Neuronal stem cell (in vitro differentiated cells): ENCODE measurements around the gene VTN.

Experiments used
- DNase-seq: peaks from one replicate; pipeline ENCODE4 v3.0.0-alpha.2; 2013; ENCODE audit warnings: low spot score
- H2AFZ ChIP-seq: one replicate; pipeline ENCODE4 v1.6.1; 2013; ENCODE audit warnings: mild to moderate bottlenecking, low read length, inconsistent platforms
- H2AK5ac ChIP-seq: 2 replicates; pipeline ENCODE4 v1.6.1; 2013; ENCODE audit warnings: low read depth, mild to moderate bottlenecking, inconsistent platforms, low read length, moderate library complexity, mixed read lengths
- H2BK120ac ChIP-seq: 2 replicates; pipeline ENCODE4 v1.6.1; 2013; ENCODE audit warnings: low read depth, mild to moderate bottlenecking, inconsistent platforms, low read length, moderate library complexity, mixed read lengths
- H2BK12ac ChIP-seq: one replicate; pipeline ENCODE4 v1.6.1; 2013; ENCODE audit warnings: low read length, inconsistent platforms
- H2BK15ac ChIP-seq: 2 replicates; pipeline ENCODE4 v1.6.1; 2013; ENCODE audit warnings: mild to moderate bottlenecking, low read length, inconsistent platforms, mixed read lengths
- H2BK5ac ChIP-seq: one replicate; pipeline ENCODE4 v1.6.1; 2013; ENCODE audit warnings: inconsistent platforms, mild to moderate bottlenecking, low read length, moderate library complexity
- H3K14ac ChIP-seq: one replicate; pipeline ENCODE4 v1.6.1; 2013; ENCODE audit warnings: low read length, inconsistent platforms
- H3K18ac ChIP-seq: 2 replicates; pipeline ENCODE4 v1.6.1; 2013; ENCODE audit warnings: low read length, inconsistent platforms
- H3K23ac ChIP-seq: 2 replicates; pipeline ENCODE4 v1.6.1; 2013; ENCODE audit warnings: low read depth, mild to moderate bottlenecking, mixed read lengths, low read length, inconsistent platforms; ENCODE audit not compliant: poor library complexity
- H3K27ac ChIP-seq: replicated peaks from 3 replicates; pipeline ENCODE4 v1.5.1; 2013; ENCODE audit warnings: low read length, inconsistent platforms
- H3K27me3 ChIP-seq, 3 experiments: 2 replicates each; pipeline ENCODE4 v1.6.1; 2013; ENCODE audit warnings: low read length in 3 of 3, mild to moderate bottlenecking in 2 of 3, inconsistent platforms in 1 of 3, low read depth in 1 of 3, mixed read lengths in 1 of 3, moderate library complexity in 1 of 3; ENCODE audit not compliant: control insufficient read depth in 3 of 3, insufficient read depth in 3 of 3
- H3K36me3 ChIP-seq, 2 donors: replicated peaks in 1 of 2; 2 replicates each; pipeline ENCODE4 v1.6.1; 2013; ENCODE audit warnings: low read length in 2 of 2; ENCODE audit not compliant: control insufficient read depth in 2 of 2, insufficient read depth in 2 of 2
- H3K4ac ChIP-seq: 2 replicates; pipeline ENCODE4 v1.6.1; 2013; ENCODE audit warnings: inconsistent platforms, mild to moderate bottlenecking, low read length, moderate library complexity
- H3K4me1 ChIP-seq, 2 donors: 1 replicate in 1 of 2; 2 replicates in 1 of 2; pipeline ENCODE4 v1.6.1; 2013; ENCODE audit warnings: low read length in 2 of 2, low read depth in 1 of 2; ENCODE audit not compliant: control insufficient read depth in 2 of 2, insufficient read depth in 1 of 2
- H3K4me2 ChIP-seq: one replicate; pipeline ENCODE4 v1.6.1; 2013; ENCODE audit warnings: mild to moderate bottlenecking, low read length, inconsistent platforms; ENCODE audit not compliant: insufficient read depth, poor library complexity, severe bottlenecking
- H3K4me3 ChIP-seq, 2 donors: 2 replicates each; pipeline ENCODE4 v1.5.1; 2013; ENCODE audit warnings: low read length in 2 of 2, mild to moderate bottlenecking in 2 of 2, inconsistent platforms in 1 of 2, moderate library complexity in 1 of 2
- H3K79me1 ChIP-seq: one replicate; pipeline ENCODE4 v1.6.1; 2013; ENCODE audit warnings: low read depth, mild to moderate bottlenecking, inconsistent platforms, low read length, moderate library complexity
- H3K9ac ChIP-seq: one replicate; pipeline ENCODE4 v1.6.1; 2013; ENCODE audit warnings: mild to moderate bottlenecking, low read depth, low read length, inconsistent platforms; ENCODE audit not compliant: poor library complexity
- H3K9me3 ChIP-seq, 2 donors: replicated peaks in 1 of 2; 2 replicates each; pipeline versions ENCODE3 to v1.6.1; 2013; ENCODE audit warnings: low read length in 2 of 2, mild to moderate bottlenecking in 2 of 2, inconsistent platforms in 1 of 2, low read depth in 1 of 2, mixed read lengths in 1 of 2, moderate library complexity in 1 of 2; ENCODE audit not compliant: control insufficient read depth in 2 of 2, insufficient read depth in 1 of 2
- H4K8ac ChIP-seq: one replicate; pipeline ENCODE4 v1.6.1; 2013; ENCODE audit warnings: low read depth, mild to moderate bottlenecking, inconsistent platforms, low read length, moderate library complexity
- H4K91ac ChIP-seq: one replicate; pipeline ENCODE4 v1.6.1; 2013; ENCODE audit warnings: low read length, low read depth, mild to moderate bottlenecking, inconsistent platforms; ENCODE audit not compliant: poor library complexity
- WGBS, 2 donors: extraction: QIAGEN DNeasy Blood & Tissue Kit; methylation state at CpG; one replicate each; pipeline ENCODE4 v1.1.7; 2013; ENCODE audit warnings: missing lambda C conversion rate in 2 of 2, mixed read lengths in 1 of 2; ENCODE audit not compliant: insufficient read length in 2 of 2, insufficient replicate concordance in 1 of 2; ENCODE audit errors: extremely low coverage in 2 of 2; 5-methylcytosine and 5-hydroxymethylcytosine counted together

The VTN gene

DNA sequence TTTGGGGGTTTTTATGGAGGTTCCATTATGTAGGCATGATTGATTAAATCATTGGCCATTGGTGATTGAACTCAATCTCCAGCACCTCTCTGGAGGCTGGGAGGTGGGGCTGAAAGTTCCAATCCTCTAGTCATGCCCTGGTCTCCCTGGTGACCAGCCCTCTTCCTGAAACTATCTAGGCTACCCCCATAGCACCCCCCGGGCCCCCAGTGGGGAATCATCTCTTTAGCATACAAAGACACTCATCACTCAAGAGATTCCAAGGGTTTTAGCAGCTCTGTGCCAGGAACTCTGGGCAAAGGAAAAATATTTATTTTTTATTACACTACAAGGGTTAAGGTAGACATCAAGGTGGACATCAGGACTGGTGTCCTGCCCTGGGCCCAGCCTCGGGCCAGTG, 25.3 kb upstream of the VTN start:
- H2BK15ac ChIP-seq = no peak overlapping the region
- no peak overlapping the region for H3K23ac ChIP-seq
- no peak overlapping the region for H3K9ac ChIP-seq
- no peak overlapping the region for H2AK5ac ChIP-seq
- no peak overlapping the region for H3K18ac ChIP-seq
- no peak overlapping the region for H2BK12ac ChIP-seq
- no peak overlapping the region for H2BK5ac ChIP-seq
- H3K4me3 ChIP-seq = no peak overlapping the region
- H2AFZ ChIP-seq = no peak overlapping the region
- no peak overlapping the region for H3K4ac ChIP-seq
- H3K27ac ChIP-seq = no peak overlapping the region
- H4K91ac ChIP-seq = no peak overlapping the region
- H2BK120ac ChIP-seq = no peak overlapping the region
- H3K9me3 ChIP-seq = no peaks in the 10 kb centered on the region
- no CpG with 5 or more reads among the region's 2 CpGs for whole genome bisulfite sequencing, 2 donors
- H3K79me1 ChIP-seq = no peaks in the 10 kb centered on the region
- no peak overlapping the region for H3K4me2 ChIP-seq
- no peaks in the 10 kb centered on the region for H3K27me3 ChIP-seq
- no peak overlapping the region for H3K14ac ChIP-seq
- peaks cover 10 to 88% of the 10 kb centered on the region in 2 donors for H3K36me3 ChIP-seq
- H3K4me1 ChIP-seq = peaks cover 1 to 7% of the 10 kb centered on the region in 2 donors
- DNase-seq = no peak
- no peak overlapping the region for H4K8ac ChIP-seq

DNA sequence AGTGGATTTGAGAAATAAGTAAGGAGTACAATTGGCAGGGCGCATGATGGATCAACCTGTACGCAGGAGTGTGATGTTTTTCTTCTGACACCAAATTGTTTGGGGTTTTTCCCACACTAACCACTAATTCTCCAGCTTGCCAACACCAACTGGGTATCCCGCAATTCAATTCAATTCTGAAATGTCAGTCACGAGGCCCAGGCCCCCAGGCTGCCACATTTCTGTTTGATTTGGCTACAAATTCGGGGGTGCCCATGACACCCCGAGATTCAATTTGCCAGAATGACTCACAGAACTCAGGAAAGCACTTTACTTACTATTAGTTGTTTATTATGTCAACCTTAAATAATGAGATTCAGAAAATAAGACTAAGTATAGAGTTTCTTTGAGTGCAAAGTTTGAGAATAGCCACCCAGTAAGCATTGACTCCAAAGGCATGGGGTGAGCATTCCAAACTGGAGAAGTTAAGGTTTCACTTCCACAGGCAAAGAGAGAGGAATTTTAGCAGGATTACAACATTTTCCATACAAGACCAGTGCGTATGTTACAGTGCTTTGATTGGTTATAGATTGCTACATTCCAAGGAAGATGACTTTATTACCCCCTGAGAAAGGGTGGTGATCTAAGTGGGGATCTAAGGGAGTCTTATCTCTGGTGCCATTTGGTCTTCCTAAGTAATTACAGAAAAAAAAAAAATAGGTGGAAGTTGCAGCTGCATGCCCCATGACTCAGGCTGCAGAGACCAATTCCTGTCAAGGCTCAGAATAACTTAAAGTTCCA, 24.4 kb upstream of the VTN start:
- H3K36me3 ChIP-seq = peaks cover 13 to 89% of the 10 kb centered on the region in 2 donors
- H3K9me3 ChIP-seq = no peaks in the 10 kb centered on the region
- no peak overlapping the region for H2BK5ac ChIP-seq
- peaks cover 1 to 7% of the 10 kb centered on the region in 2 donors for H3K4me1 ChIP-seq
- H2BK15ac ChIP-seq = no peak overlapping the region
- H3K14ac ChIP-seq = no peak overlapping the region
- H3K4ac ChIP-seq = no peak overlapping the region
- no peak overlapping the region for H4K91ac ChIP-seq
- no peak overlapping the region for H3K18ac ChIP-seq
- H3K79me1 ChIP-seq = no peaks in the 10 kb centered on the region
- H2BK12ac ChIP-seq = no peak overlapping the region
- no peak overlapping the region for H2BK120ac ChIP-seq
- H4K8ac ChIP-seq = no peak overlapping the region
- no CpG with 5 or more reads among the region's 7 CpGs for WGBS, 2 donors
- H3K23ac ChIP-seq = no peak overlapping the region
- no peak overlapping the region for H3K9ac ChIP-seq
- no peak overlapping the region for H2AFZ ChIP-seq
- H3K4me2 ChIP-seq = no peak overlapping the region
- DNase-seq = no peak
- H2AK5ac ChIP-seq = no peak overlapping the region
- H3K27me3 ChIP-seq = no peaks in the 10 kb centered on the region
- H3K27ac ChIP-seq = no peak overlapping the region
- H3K4me3 ChIP-seq = no peak overlapping the region

DNA sequence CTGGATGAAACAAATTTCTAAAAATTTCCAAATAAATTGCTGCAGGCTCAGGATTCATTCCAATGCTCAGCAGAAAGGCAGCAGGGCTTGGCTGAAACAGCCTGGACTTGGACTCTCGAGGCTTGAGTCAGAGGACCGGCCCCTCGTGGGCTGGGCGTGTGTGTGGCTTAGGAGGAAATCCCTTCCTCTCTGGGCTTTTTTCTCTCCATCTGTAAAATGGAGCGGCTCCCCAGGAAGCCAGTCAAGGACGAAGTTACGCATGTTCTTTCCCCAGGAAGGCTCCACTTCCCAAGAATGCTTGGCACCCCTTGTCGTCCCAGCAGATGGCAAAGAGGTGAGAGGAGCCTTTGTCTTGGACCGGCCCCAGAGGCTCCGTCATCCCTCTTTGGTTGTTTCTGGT, 22.4 kb upstream of the VTN start:
- no peak overlapping the region for H2BK5ac ChIP-seq
- no peak overlapping the region for H3K4me3 ChIP-seq
- no peak overlapping the region for H4K91ac ChIP-seq
- H3K36me3 ChIP-seq = peaks cover 15 to 95% of the 10 kb centered on the region in 2 donors
- H3K4me2 ChIP-seq = no peak overlapping the region
- DNase-seq = no peak
- no peak overlapping the region for H3K9ac ChIP-seq
- no peak overlapping the region for H4K8ac ChIP-seq
- no peak overlapping the region for H2BK120ac ChIP-seq
- no peak overlapping the region for H2BK15ac ChIP-seq
- H3K27me3 ChIP-seq = no peaks in the 10 kb centered on the region
- no peaks in the 10 kb centered on the region for H3K4me1 ChIP-seq
- H3K23ac ChIP-seq = no peak overlapping the region
- no CpG with 5 or more reads among the region's 10 CpGs for WGBS, 2 donors
- H3K4ac ChIP-seq = no peak overlapping the region
- H2AFZ ChIP-seq = no peak overlapping the region
- no peak overlapping the region for H3K27ac ChIP-seq
- no peak overlapping the region for H3K14ac ChIP-seq
- no peaks in the 10 kb centered on the region for H3K9me3 ChIP-seq
- H2BK12ac ChIP-seq = no peak overlapping the region
- no peak overlapping the region for H3K18ac ChIP-seq
- no peaks in the 10 kb centered on the region for H3K79me1 ChIP-seq
- no peak overlapping the region for H2AK5ac ChIP-seq

DNA sequence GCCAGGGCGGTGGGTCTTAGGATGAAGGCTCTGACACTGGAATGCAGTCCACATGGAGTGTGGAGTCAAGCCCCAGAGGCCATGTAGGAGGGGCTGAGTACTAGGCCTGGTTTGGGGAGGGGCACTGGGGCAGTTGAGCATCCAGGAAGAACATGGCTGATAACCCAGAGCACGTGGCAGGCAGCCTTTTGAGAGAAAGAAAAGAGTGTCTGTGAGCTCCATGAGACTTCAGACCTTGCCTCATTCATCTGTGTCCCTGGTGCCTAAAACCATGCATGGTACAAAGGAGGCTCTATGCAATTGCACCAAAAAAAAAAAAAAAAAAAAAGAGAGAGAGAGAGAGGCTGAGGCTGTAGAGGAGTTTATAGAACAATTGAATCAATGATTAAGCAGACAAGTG, 21.3 kb upstream of the VTN start:
- Histone ChIP-seq H3K79me1 (no peaks in the 10 kb centered on the region), H3K27ac (no peak overlapping the region), H3K4me3 (no peak overlapping the region), H4K91ac (no peak overlapping the region), H3K9ac (peak overlapping the region; percentile 12), H2BK12ac (no peak overlapping the region), H3K14ac (no peak overlapping the region), H3K36me3 (peaks cover 15 to 91% of the 10 kb centered on the region in 2 donors), H3K23ac (no peak overlapping the region), H3K4me2 (no peak overlapping the region), H4K8ac (no peak overlapping the region), H2BK15ac (no peak overlapping the region), H3K9me3 (no peaks in the 10 kb centered on the region), H2AFZ (no peak overlapping the region), H3K18ac (no peak overlapping the region), H3K4ac (no peak overlapping the region), H2BK120ac (no peak overlapping the region), H2AK5ac (no peak overlapping the region), H2BK5ac (no peak overlapping the region), H3K27me3 (no peaks in the 10 kb centered on the region), H3K4me1 (no peaks in the 10 kb centered on the region)
- no CpG with 5 or more reads among the region's 2 CpGs for WGBS, 2 donors
- no peak for DNase-seq
